ENCODE data around the gene BIK. TPM values are rescaled to one million over a fixed set of nuclear protein-coding genes. Genes with fewer than 3 reads are reported as not detected.

The BIK gene
- total RNA-seq, 2 experiments from 2014 or later, result 1.4 to 1.9 TPM

GRCh38 chr22:43106302-43106701, 4.2 kb upstream of the BIK start:
- ChIA-PET CTCF (interaction anchor here (0.6 to 0.7 kb wide), 2 partner anchors 37 to 192 kb away, joined by 3 read pairs; no protein-coding TSS in a partner anchor), POLR2A (no interaction called here)
- no peak overlapping the region for H3K4me3 Mint-ChIP-seq
- DNase-seq (no peak), ATAC-seq (no peak)
- peaks cover 13% of the 10 kb centered on the region for H3K4me1 Mint-ChIP-seq
- no peaks in the 10 kb centered on the region for H3K9me3 Mint-ChIP-seq (ENCODE audit: low read depth)
- H3K27me3 Mint-ChIP-seq, result peaks cover 3% of the 10 kb centered on the region
- no peaks in the 10 kb centered on the region for H3K36me3 Mint-ChIP-seq (ENCODE audit: low read depth)
- intact Hi-C loops (cut with DNase I, micrococcal nuclease), result no loop called here
- H3K27ac Mint-ChIP-seq, result no peak overlapping the region

DNA sequence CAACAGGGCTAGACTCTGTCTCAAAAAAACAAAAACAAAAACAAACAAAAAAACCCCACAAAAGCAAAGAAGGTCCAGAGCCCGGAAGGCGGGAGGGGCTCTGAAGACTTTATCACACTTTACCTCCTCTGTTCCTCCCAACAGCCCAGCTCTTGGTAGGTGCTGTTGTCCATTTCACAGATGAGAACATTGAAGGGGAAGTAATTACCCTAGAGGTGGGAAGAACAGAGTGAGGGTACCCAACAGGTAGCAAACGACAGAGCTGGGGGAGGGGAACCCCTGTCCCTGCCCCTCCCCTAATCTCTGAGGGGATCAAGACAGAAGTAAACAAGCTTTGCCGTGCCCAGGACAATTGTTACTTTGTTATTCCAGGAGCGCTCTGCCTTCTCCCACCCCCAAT, 1.0 kb upstream of the BIK start:
- no peaks in the 10 kb centered on the region for H3K9me3 Mint-ChIP-seq (ENCODE audit: low read depth)
- intact Hi-C loops (cut with DNase I, micrococcal nuclease), result no loop called here
- ChIA-PET CTCF (no interaction called here), POLR2A (interaction anchor here (0.6 kb wide), 1 partner anchor 12 kb away, joined by 4 read pairs; no protein-coding TSS in a partner anchor)
- H3K27ac Mint-ChIP-seq, result no peak overlapping the region
- H3K36me3 Mint-ChIP-seq (ENCODE audit: low read depth), result no peaks in the 10 kb centered on the region
- ATAC-seq (no peak), DNase-seq (no peak)
- H3K27me3 Mint-ChIP-seq, result peaks cover 3% of the 10 kb centered on the region
- H3K4me3 Mint-ChIP-seq, result no peak overlapping the region
- H3K4me1 Mint-ChIP-seq, result peaks cover 3% of the 10 kb centered on the region

DNA sequence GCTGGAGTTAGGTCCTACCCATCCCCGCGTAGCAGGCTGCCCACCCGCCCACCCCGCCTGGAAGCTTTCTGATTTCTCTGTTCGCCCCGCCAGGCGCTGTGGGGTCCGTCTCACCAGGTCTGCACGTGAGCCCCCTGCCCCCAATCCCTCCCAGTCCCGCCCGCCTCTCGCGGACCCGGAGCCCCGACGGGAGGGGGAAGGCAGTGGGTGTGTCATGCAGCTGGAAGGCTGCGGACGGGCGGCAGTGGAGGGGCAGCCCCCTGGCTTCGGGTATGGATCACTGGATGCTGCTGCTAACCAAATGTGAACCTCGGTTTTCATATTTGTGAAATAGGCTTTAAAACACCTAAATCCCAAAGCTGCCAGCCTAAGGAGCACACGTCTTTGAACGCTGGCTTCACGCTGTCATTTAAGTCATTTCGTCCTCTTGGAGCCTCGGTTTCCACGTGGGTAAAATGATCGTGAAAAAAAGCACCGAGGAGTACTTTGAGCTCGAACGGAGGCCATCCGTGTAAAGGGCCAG, 568 bp upstream of the BIK start:
- H3K36me3 Mint-ChIP-seq (ENCODE audit: low read depth), result no peaks in the 10 kb centered on the region
- DNase-seq (no peak), ATAC-seq (no peak)
- intact Hi-C loops (cut with DNase I, micrococcal nuclease), result loop anchor here in 1 of 2 experiments (1.0 to 2.0 kb wide), 2 partner anchors 20 to 77 kb away; partner anchors contain the start of gene TTLL12
- H3K9me3 Mint-ChIP-seq (ENCODE audit: low read depth), result no peaks in the 10 kb centered on the region
- H3K27me3 Mint-ChIP-seq, result peaks cover 3% of the 10 kb centered on the region
- no peak overlapping the region for H3K27ac Mint-ChIP-seq
- POLR2A ChIA-PET, result interaction anchor here (0.6 kb wide), 1 partner anchor 12 kb away, joined by 4 read pairs; no protein-coding TSS in a partner anchor
- peaks cover 3% of the 10 kb centered on the region for H3K4me1 Mint-ChIP-seq
- CTCF ChIA-PET, result interaction anchor here (0.7 kb wide), 1 partner anchor 256 kb away, joined by 3 read pairs; no protein-coding TSS in a partner anchor
- H3K4me3 Mint-ChIP-seq, result peak overlapping the region; percentile 74

GRCh38 chr22:43110927-43111623, 525 bp downstream of the BIK start:
- Mint-ChIP-seq H3K9me3 (ENCODE audit: low read depth) (no peaks in the 10 kb centered on the region), H3K4me1 (peaks cover 3% of the 10 kb centered on the region), H3K27me3 (peaks cover 3% of the 10 kb centered on the region), H3K36me3 (ENCODE audit: low read depth) (no peaks in the 10 kb centered on the region), H3K27ac (no peak overlapping the region), H3K4me3 (peak overlapping the region; percentile 44)
- ATAC-seq, result peak; percentile 79
- CTCF ChIA-PET, result interaction anchor here (0.7 kb wide), 1 partner anchor 257 kb away, joined by 3 read pairs; no protein-coding TSS in a partner anchor
- DNase-seq, result peak; percentile 60
- intact Hi-C loops (cut with DNase I, micrococcal nuclease), result loop anchor here in 1 of 2 experiments (1.0 to 2.0 kb wide), 3 partner anchors 21 to 76 kb away; partner anchors contain the start of genes MCAT and TTLL12
- POLR2A ChIA-PET, result no interaction called here

DNA sequence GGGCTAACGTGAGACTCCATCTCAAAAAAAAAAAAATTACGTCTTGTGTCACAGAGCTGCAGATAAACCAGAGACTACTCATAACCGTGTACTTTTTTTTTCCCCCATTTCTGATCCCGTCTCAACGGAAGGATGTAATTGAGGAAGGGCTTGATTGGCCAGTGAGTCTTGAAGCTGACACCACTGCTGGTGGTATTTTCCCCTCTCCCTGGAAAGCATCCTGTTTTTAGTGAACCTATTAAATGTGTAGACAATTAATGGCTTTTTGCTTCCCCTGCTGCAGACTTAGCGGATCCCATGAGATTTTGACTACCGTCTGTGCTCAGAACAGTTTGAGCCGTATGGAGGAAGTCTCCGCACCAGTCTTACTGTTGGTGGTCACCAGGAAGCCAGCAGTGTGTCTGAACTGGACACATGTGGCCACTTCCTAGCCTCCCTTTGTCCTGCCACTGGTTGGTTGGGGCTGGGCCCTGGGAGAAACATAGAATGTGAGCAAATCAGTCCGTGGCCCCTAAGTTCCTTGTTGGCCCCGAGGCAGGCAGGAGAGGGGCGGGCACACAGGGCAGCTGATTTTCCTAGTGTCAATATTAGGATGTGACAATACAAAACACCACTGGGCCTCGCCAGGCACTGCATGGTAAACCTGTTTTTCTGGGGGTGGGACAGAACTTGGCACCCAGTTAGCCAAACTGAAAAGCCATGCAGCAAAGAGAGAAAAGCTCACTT, 3.1 kb downstream of the BIK start:
- Mint-ChIP-seq H3K27me3 (peaks cover 3% of the 10 kb centered on the region), H3K4me3 (no peak overlapping the region), H3K4me1 (peaks cover 3% of the 10 kb centered on the region), H3K9me3 (ENCODE audit: low read depth) (no peaks in the 10 kb centered on the region), H3K27ac (no peak overlapping the region), H3K36me3 (ENCODE audit: low read depth) (no peaks in the 10 kb centered on the region)
- ChIA-PET CTCF (interaction anchor here (0.6 kb wide), 1 partner anchor 101 kb away, joined by 4 read pairs; no protein-coding TSS in a partner anchor), POLR2A (interaction anchor here (0.7 kb wide), 1 partner anchor 154 kb away, joined by 4 read pairs; no protein-coding TSS in a partner anchor)
- intact Hi-C loops (cut with DNase I, micrococcal nuclease), result no loop called here
- no peak for DNase-seq
- no peak for ATAC-seq

DNA sequence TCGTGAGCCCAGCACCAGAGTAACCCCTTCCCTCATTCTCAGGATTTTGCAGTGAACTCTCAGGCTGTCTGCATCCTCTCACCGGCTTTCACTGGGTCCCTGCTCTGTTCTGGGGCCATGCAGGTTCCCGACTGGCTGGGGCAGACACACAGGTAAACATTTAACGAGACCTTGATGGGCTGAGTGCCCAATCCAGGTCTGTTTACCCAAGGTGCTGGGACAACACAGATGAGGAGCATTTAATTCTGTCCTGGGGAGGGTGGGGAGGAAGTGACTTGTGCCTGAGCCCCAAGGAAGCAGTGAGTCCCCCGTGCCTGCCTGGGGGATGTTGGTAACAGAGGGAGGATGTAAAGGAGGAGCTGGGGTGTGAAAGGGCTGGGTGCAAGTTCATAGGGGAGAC, 4.4 kb downstream of the BIK start:
- Mint-ChIP-seq H3K27me3 (peaks cover 3% of the 10 kb centered on the region), H3K4me3 (no peak overlapping the region), H3K36me3 (ENCODE audit: low read depth) (no peaks in the 10 kb centered on the region), H3K9me3 (ENCODE audit: low read depth) (no peaks in the 10 kb centered on the region), H3K27ac (no peak overlapping the region), H3K4me1 (peaks cover 6% of the 10 kb centered on the region)
- ChIA-PET POLR2A (no interaction called here), CTCF (no interaction called here)
- no peak for DNase-seq
- ATAC-seq, result no peak
- intact Hi-C loops (cut with DNase I, micrococcal nuclease), result no loop called here

GRCh38 chr22:43116932-43117331, 6.4 kb downstream of the BIK start:
- no peak for ATAC-seq
- Mint-ChIP-seq H3K9me3 (ENCODE audit: low read depth) (no peaks in the 10 kb centered on the region), H3K36me3 (ENCODE audit: low read depth) (no peaks in the 10 kb centered on the region), H3K4me3 (no peak overlapping the region), H3K27ac (no peak overlapping the region), H3K27me3 (no peaks in the 10 kb centered on the region), H3K4me1 (peaks cover 3% of the 10 kb centered on the region)
- ChIA-PET CTCF (interaction anchor here (0.6 kb wide), 1 partner anchor 215 kb away, joined by 3 read pairs; no protein-coding TSS in a partner anchor), POLR2A (interaction anchor here (0.6 kb wide), 1 partner anchor 687 kb away, joined by 3 read pairs; no protein-coding TSS in a partner anchor)
- DNase-seq, result no peak
- intact Hi-C loops (cut with DNase I, micrococcal nuclease), result no loop called here

GRCh38 chr22:43118024-43118849, 7.7 kb downstream of the BIK start:
- H3K27ac Mint-ChIP-seq, result no peak overlapping the region
- H3K4me3 Mint-ChIP-seq, result no peak overlapping the region
- no peaks in the 10 kb centered on the region for H3K27me3 Mint-ChIP-seq
- ATAC-seq (no peak), DNase-seq (no peak)
- H3K4me1 Mint-ChIP-seq, result peaks cover 3% of the 10 kb centered on the region
- ChIA-PET POLR2A (interaction anchor here (0.5 kb wide), 1 partner anchor 28 kb away, joined by 3 read pairs; no protein-coding TSS in a partner anchor), CTCF (no interaction called here)
- intact Hi-C loops (cut with DNase I, micrococcal nuclease), result no loop called here
- no peaks in the 10 kb centered on the region for H3K9me3 Mint-ChIP-seq (ENCODE audit: low read depth)
- no peaks in the 10 kb centered on the region for H3K36me3 Mint-ChIP-seq (ENCODE audit: low read depth)

DNA sequence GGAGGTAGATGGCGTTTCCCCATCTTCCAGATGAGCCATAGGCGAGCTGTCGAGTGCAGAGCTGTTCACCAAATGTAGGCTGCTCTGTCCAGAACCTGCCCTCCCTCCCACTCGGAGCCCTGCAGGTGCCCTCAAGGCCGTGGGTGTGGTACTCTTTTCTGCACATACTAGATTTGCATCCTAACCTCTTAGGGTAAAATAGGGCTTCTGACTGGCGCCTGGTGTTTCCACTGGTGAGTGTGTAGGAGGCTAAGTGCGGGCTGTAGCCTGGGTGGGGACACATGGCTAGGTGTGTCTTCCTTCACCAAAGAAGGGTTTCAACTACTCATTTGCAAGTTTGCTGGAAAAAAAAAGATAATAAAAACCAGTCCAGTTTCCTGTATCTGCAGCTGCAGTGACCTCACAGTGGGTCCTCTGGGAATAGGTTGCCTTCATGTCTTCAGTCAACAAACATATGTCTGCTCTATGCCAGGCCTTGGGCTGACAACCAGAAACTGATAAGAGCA, 8.5 kb downstream of the BIK start:
- no peak for DNase-seq
- ChIA-PET CTCF (no interaction called here), POLR2A (no interaction called here)
- no peak overlapping the region for H3K27ac Mint-ChIP-seq
- no peak for ATAC-seq
- no peak overlapping the region for H3K4me3 Mint-ChIP-seq
- H3K27me3 Mint-ChIP-seq, result no peaks in the 10 kb centered on the region
- no peaks in the 10 kb centered on the region for H3K36me3 Mint-ChIP-seq (ENCODE audit: low read depth)
- peaks cover 3% of the 10 kb centered on the region for H3K4me1 Mint-ChIP-seq
- H3K9me3 Mint-ChIP-seq (ENCODE audit: low read depth), result no peaks in the 10 kb centered on the region
- intact Hi-C loops (cut with DNase I, micrococcal nuclease), result no loop called here

DNA sequence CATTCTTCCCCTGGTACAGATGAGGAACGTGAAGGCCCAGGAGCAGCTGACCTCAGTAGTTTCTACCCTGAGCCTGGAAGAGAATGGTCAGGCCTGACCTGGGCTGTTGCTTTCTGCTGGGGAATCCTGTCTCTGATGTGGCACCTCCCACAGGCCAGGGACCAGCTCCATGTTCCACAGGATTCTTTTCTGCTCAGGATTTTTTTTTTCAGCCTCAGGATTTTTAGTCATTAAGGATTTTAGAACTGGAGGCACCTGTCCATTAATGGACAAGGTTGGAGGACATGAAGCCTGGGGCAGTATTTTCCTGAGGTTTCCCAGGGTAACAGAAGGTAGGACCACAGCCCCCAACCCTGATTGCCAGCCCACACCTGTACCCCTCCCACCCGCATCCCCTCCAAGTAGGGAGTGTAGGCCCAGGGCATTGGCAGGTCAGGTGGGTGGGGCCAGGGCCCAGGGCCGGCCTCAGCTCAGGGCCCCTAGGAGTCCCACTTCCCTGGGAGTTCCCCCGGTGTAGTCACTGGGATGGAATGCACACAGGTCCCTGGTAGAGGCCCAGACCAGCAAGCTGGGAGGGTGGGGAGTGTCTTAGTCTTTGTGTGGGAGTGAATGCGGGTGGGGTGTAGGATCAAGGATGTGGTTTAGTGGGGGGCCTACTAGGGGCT, 16.1 kb downstream of the BIK start:
- DNase-seq, result no peak
- intact Hi-C loops (cut with DNase I, micrococcal nuclease), result no loop called here
- no peaks in the 10 kb centered on the region for H3K9me3 Mint-ChIP-seq (ENCODE audit: low read depth)

More for the DNA sequence above, 16.1 kb downstream of the BIK start:
- Mint-ChIP-seq H3K4me1 (peaks cover 2% of the 10 kb centered on the region), H3K4me3 (no peak overlapping the region), H3K27ac (no peak overlapping the region), H3K36me3 (ENCODE audit: low read depth) (no peaks in the 10 kb centered on the region), H3K27me3 (no peaks in the 10 kb centered on the region)
- CTCF ChIA-PET, result interaction anchor here (0.7 kb wide), 1 partner anchor 61 kb away, joined by 3 read pairs; no protein-coding TSS in a partner anchor
- ATAC-seq, result peak; percentile 47
- POLR2A ChIA-PET, result interaction anchor here (0.6 kb wide), 1 partner anchor 38 kb away, joined by 4 read pairs; no protein-coding TSS in a partner anchor
